GM21619 (cell line): ENCODE measurements around the gene SLC22A3.
"Not testable (repeated sequence)": the region's sequence is repeated elsewhere in the genome, so short reads cannot be mapped to it uniquely, and the experiment has no call there.

ENCODE experiments used
- ATAC-seq: cut with Tn5 transposase; IDR thresholded peaks from one replicate; pipeline ENCODE4 v1.9.1; 2021; ENCODE audit not compliant: unreplicated experiment

Gene SLC22A3, protein sequence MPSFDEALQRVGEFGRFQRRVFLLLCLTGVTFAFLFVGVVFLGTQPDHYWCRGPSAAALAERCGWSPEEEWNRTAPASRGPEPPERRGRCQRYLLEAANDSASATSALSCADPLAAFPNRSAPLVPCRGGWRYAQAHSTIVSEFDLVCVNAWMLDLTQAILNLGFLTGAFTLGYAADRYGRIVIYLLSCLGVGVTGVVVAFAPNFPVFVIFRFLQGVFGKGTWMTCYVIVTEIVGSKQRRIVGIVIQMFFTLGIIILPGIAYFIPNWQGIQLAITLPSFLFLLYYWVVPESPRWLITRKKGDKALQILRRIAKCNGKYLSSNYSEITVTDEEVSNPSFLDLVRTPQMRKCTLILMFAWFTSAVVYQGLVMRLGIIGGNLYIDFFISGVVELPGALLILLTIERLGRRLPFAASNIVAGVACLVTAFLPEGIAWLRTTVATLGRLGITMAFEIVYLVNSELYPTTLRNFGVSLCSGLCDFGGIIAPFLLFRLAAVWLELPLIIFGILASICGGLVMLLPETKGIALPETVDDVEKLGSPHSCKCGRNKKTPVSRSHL

DNA sequence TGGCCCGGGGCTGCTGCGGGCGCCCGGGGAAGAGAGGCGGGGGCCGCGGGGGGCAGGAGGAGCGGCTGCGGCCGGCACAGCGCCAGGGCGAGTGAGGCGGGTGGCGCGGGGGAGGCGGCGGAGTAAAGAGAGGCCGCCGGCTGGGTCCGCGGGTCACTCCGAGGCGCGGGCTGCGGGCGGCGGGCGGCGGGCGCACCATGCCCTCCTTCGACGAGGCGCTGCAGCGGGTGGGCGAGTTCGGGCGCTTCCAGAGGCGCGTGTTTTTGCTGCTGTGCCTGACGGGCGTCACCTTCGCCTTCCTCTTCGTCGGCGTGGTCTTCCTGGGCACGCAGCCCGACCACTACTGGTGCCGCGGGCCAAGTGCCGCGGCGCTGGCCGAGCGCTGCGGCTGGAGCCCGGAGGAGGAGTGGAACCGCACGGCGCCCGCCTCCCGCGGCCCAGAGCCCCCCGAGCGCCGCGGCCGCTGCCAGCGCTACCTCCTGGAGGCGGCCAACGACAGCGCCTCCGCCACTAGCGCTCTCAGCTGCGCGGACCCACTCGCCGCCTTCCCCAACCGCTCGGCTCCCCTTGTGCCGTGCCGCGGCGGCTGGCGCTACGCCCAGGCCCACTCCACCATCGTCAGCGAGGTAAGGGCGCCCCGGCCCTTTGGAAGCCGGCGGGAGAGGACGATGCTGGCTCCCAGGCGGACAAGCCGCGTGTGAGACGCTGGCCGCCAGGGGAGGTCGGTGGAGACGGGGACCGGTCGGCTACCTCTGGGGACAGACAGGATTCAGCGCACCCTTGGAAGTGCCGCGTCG is at the start of gene SLC22A3:
Gene SLC22A3, plus strand, starts transcription at position 156 of the 797 bp plus-strand sequence. Its CDS starts 42 bp downstream, at position 198.
- no peak for ATAC-seq

DNA sequence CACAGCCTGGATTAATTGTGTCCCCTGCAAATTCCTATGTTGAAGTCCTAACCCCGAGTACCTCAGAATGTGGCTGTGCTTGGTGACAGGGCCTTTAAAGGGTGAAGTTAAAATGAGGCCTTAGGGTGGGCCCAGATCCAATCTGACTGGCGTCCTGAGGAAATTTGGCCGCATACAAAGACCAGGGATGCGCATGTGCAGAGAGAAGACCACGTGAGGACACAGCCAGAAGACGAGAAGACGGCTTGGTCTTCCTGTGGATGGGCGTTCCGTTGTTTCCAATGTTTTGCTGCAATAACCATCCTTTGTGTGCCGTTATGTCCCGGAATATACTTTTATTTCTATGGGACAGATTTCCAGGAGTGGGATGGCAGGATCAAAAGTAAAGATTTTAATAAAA is 48.6 kb upstream of the SLC22A3 start:
- no peak for ATAC-seq

DNA sequence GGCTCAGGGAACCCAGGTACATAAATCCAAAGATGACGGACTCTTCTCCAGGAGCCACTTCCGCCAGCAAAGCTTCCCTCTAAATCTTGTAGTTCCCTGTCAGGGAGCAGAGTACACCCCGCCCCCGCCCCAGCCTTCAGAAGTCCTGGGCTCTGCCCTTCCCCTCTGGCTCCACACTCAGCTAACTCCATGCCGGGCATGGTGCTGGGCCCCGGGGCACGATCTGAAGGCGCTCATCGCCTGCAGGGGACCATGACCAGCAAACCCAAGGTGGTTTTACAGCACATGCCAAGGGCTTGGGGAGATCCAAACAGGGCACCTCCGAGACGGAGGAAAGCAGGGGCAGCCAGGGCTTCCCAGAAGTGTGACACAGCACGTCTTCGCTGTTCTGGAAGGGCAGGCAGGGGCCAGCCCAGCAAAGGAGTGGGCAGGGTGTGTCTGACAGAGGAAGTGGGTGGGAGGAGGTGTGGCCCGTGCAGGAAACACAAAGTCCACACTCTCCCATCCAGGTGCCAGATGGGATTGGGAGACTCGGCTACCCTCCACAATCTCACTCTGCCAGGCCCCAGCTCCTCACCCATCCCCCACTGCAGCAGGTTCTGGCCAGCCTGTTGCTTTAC is 48.0 kb upstream of the SLC22A3 start:
- no peak for ATAC-seq

DNA sequence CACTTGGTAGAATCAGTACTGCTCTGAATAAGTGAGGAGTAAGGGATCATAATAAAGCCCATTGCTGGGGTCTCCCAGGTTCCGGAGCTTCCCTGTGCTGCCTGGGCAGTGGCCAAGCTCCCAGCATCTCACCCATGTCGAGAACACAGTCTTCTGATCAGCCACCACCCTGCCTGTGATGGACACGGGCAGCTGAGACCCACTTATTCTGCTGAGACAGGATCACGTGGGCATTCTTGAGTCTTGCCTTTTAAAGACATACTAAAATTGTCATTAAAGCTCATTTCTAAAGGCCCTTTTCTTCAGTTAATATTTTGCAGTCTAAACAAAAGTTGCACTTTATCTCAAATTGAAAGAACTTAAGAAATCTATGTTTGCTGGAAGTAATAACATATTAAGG is 46.8 kb upstream of the SLC22A3 start:
- ATAC-seq = no peak

DNA sequence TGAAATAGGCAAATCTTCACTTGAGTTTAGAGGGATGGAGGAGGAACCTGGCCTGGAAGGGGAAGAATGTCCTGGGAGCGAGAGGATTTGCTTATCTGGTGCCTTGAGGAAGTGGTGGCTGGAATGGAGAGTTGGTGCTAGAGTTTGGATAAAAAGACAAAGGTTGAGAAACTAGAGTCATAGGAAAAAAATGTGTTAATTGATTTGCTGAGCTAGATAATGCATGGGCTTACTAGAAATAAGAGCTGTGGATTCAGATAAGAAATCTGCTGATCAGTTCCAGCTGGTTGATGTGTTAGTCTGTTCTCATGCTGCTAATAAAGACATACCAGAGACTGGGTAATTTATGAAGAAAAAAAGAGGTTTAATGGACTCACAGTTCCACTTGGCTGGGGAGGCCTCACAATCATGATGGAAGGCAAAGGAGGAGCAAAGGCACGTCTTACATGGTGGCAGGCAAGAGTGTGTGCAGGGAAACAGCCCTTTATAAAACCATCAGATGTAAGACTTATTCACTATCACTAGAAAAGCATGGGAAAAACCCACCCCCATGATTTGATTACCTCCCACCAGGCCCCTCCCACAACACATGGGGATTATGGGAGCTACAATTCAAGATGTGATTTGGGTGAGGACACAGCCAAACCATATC is 45.6 kb upstream of the SLC22A3 start:
- ATAC-seq = not testable (repeated sequence)

DNA sequence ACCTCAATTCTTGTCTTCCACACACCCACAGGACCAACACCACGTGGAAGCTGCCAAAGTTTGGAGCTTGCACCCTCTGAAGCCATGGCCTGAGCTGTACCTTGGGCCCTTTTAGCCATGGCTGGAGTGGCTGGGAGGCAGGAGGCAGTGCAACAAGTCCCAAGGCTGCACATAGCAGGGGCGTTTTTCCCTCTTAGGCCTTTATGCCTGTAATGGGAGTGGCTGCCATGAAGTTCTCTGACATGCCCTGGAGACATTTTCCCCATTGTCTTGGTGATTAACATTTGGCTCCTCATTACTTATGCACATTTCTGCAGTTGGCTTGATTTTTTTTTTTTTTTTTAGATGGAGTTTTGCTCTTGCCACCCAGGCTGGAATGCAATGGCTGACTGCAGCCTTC is 44.4 kb upstream of the SLC22A3 start:
- ATAC-seq = no peak

DNA sequence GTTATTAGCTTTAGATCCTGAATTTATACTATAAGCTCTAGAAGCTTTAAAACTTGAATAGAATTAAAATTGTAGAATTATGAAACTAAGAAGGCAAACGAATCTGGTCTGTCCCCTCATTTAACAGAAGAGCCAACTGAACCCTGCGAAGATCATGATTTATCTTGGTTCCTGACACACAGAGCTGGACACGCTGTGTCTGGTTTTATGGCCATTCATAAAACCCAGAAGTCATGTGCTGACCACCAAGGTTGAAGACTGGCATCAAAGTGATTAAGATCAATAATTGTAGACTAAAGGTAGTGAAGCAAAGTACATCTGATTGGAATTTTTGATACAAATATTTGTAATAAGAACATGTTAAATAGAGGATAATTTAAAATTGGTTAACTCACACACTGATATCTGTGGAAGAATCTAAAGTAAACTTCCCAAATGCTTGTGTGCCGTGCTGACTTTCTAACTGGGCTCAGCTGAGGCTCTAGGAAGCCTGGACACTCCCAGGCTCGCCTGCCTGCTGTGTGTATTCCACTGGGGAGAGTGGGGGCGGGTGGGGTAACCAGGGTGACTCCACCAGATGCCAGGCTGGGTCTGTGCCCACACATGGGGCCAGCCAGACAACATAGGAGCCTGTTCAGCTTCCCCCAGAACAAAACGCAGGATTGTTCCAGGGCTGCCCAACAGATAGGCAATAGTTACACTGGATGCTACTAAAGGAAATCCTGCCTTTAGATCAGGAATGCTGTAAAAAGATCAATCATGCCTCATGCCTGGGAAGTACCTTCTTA is 42.1 kb upstream of the SLC22A3 start:
- no peak for ATAC-seq

DNA sequence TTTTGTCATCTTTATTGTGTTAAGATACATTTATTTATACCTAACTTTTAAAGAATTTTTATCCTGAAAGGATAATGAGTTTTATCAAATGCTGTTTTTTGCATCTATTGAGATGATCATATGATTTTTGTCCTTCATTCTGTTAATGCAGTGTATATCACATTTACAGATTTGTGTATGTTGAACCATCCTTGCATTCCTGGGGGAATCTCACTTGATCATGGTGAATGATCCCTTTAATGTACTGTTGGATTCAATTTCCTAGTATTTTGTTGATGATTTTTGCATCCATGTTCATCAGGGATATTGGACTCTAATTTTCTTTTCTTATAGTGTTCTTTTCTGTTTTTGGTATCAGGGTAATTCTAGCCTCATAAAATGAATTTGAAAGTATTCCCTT is 38.5 kb upstream of the SLC22A3 start:
- no peak for ATAC-seq

DNA sequence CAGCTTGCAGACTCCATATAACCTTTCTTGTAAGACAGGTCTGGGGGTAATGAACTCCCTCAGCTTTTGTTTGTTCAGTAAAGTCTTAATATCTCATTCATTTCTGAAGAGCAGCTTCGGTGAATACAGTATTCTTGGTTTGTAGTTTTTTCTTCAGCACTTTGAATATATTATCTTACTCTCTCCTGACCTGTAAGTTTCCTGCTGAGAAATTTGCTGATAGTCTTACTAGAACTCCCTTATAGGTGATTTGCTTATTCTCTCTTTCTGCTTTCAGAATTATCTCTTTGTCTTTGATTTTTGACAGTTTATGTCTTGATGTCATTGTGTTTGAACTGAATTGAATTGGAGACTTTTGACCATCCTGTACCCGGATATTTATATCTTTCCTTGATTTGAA is 35.3 kb upstream of the SLC22A3 start:
- no peak for ATAC-seq

DNA sequence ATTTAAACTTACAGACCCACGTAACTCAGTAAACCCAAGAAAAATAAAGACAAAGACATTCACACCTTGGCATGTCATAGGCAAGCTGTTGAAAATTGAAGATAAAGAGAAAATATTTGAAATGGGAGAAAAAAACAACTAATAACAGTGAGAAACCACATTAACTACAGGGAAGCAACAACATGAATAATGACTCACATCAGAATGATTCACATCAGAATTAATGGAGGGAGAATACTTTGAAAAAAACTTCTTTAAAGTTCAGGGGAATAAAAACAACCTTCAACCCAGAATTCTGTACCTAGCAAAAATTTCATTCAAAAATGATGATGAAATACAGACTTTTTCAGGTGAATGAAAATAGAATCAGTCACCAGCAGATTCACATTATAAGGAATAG is 32.9 kb upstream of the SLC22A3 start:
- no peak for ATAC-seq

DNA sequence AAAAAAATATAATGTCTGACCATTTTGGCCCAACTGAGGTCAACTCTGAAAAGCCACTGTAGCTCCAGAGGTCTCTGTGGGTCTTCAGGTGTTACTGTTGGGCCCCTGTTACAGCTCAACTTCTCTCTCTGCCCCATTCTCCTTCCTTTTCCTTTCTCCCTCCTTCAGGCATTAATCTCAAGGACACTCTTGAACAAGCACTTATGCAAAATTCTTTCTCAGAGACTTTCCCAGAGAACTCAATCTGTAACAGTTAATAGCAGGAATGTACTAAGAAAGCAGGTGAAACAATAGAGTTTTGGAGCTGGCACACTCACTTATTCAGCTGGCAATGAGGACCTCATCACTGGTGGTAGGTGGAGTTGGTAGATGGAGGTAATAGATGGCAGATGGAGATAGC is 31.9 kb upstream of the SLC22A3 start:
- ATAC-seq = no peak

DNA sequence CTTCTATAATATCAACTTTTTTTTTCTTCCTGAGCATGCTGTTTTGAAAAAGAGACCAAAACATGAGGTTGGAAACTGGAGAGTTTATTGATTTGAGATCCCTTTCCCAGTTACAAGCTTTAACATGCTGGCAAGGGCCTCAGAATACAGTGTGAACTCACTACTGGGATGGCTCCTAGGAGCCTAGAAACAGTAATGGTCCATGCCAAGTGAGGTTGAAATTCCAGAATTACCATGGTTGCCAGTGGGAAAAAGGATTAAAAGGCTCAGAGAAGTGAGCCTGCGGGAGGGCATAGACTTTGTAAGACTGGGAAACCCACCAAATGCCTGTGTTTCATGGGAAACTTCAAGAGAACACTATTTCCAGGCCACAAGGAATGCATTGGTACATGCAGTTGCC is 28.9 kb upstream of the SLC22A3 start:
- no peak for ATAC-seq

DNA sequence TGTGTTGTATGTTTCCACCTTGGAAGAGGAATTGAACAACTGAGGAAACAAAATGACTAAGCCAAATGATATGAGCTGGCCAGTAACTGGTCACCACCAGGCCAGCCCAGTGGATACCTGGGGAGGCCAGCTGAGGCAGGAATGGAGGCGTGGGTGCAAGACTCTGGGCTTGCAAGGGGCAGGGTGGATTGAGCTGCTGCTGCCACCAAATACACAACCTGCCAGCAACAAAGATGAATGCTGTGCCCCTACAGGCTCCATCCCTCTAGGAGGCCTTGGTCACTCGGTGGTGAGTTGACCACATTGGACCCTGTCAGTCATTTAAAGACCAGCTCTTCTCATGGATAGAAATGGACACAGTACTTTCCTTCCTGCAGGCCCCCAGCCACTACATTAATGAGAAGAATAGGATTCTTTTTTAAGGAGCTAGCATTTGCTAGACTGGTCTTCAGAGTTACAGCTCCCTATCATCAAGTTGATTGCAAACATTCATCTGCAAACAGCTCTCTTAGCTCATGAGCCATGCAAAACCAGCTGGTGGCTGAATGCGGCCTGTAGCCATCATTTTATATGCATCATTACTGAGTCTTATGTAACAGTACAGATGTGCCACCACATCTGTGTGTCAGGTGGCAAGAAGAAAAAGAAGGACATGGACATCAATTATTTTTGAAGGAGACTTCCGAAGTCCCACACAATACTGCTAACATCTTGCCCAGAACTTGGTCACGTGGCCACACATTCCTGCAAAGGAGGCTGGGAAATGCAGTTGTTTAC is 26.3 kb upstream of the SLC22A3 start:
- no peak for ATAC-seq

DNA sequence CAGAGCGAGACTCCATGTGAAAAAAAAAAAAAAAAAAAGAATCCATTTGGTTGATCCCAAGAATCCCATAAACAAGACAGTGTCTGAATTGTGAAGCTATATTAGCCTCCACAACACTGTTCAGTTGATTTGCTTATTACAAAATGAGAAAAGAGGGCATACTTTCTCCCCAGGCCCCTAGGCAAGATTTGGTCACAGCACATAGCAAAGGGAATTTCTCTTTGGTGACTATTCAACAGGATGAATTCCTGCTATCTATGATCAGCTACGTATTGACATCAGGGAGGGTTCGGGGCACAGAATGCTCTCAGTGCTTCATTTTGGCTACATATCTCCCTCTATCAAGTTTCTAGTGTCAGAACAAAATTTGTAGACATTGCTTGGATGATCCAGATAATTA is 20.2 kb upstream of the SLC22A3 start:
- no peak for ATAC-seq

DNA sequence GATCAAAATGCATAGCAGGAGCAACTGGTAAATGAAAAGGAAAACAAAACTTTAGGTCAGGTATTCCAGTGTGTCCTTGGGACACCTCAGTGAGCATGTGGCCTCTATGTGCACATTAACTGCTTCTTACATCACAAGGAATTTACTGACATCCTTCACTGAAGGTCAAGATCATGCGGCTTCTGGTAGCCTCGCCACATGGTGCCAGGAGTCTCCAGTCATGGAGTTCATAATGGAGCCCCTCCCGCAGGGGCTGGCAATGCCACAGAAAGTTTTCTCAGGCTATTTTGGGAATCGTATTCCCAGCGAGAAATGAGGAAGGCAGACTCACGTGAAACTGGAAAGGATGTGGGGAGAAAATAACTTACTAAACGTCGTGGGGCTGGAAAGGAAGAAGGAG is 19.7 kb upstream of the SLC22A3 start:
- ATAC-seq = no peak

DNA sequence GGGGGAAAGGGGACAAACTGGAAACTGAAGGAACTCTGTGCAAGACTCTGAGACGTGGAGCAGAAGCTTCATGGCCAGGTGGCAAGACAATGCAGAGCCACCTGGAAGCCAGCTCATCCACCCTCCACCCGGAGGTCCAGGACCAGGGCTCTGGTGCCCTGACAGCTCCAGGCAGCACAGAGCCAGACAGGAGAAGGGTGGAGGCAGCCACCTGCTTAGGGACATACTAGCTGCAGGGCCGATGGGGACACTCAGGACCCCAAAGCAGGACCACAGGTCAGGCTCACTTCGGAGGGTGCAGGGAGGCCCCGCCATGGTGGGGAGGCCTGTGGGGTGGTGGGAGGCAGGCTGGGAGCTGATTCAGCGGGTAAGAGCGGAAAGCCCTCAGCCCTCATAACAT is 19.0 kb upstream of the SLC22A3 start:
- no peak for ATAC-seq

DNA sequence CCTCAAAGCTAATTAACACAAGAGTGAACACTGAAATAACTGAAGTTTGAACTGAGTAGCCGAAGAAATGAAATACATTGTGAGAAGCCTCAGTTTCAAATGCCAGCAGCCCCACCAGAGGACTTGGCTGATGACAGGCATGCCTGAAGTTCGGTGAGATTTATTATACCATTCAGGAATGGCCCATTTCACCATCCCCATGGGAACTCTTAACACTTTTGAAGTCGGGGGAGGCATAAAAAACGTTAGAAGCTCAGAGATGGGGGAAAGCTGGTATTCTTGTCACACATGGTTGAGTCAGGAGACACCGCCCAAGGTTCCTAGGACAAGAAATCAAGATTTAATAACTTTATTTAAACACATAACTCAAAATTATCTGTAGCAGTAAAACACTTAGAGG is 17.6 kb upstream of the SLC22A3 start:
- ATAC-seq = no peak

DNA sequence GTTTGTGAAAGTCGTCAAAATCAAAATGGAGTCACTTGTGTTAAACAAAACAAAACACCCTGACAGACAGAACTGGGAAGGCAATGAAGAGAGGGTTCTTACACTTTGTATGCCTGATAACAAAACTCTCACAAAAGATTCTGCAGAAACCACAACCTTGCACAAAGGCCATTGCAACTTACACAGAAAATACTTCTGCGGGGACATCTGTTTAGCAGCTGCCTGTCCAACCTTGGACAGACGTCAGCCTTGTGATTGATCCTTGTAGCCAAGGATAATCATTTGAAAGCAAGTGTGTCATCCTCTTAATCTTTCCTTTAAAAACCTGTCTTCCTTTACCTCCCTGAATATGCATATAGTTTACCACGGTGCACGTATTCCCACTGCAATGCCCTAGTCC is 17.0 kb upstream of the SLC22A3 start:
- ATAC-seq = no peak

DNA sequence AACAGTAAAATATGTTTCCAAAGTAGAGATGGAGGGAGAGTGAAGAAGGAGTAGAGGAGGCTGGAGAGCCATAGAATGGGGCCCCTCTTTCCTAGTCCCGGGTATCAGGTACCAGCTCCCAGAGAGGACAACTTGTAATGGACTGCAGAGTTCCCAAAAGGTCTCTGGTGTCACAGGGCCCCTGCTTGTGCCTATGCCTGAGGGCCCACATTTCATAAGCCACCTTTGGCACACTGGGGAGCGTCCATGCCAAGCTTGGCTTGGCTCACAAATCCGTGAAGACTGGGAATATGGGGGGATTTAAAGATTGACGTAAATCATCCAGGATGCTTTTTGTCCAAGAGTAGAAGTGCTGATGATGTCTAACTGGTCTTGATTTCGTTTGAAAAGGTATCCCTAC is 16.4 kb upstream of the SLC22A3 start:
- no peak for ATAC-seq

DNA sequence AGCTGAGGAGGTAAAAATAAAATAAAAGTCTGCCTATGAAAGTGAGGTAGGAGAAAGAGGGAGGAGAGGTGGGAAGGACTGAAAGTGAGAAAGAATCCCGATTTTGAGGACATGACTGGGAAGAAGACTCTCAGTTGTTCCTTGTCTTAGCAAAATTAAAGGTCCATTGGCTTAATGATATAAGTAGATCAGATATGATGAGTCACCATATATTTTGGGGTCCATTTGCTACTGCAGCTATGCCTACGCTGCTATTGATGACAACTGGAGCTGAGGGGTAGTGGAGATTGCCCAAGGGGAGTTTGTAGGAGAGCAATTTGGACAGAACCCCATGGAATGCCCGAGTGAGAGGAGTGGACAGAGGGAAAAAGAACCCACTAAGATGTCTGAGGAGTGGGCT is 15.1 kb upstream of the SLC22A3 start:
- no peak for ATAC-seq
